Neural cell (in vitro differentiated cells): ENCODE data around the gene CHRM4. TPM values are rescaled to one million over a fixed set of nuclear protein-coding genes. Genes with fewer than 3 reads are reported as not detected.
A peak's percentile ranks its signal among the peaks of the same experiment; 100 is the strongest.

Experiments used
- H2AFZ ChIP-seq: fragments of 200-600, 300-800 bp; sonication (generic), shearing (Covaris generic); 2 replicates; pipeline ENCODE4 v1.6.0; 2014; ENCODE audit warnings: low read depth, mild to moderate bottlenecking, antibody characterized with exemption, low read length, moderate library complexity
- H3F3A ChIP-seq: fragments of 200-600 bp; shearing (Covaris generic); 2 replicates; pipeline ENCODE4 v1.6.1; 2016; ENCODE audit warnings: mild to moderate bottlenecking, moderate library complexity, mixed read lengths, antibody characterized with exemption, low read length; ENCODE audit not compliant: insufficient read depth, poor library complexity, severe bottlenecking
- H3K27ac ChIP-seq: fragments of 200-600, 300-800 bp; sonication (generic), shearing (Covaris generic); 2 replicates; pipeline ENCODE4 v1.5.1; 2014; ENCODE audit warnings: mild to moderate bottlenecking, low read length, moderate library complexity
- H3K27me3 ChIP-seq: fragments of 300-800, 200-600 bp; sonication (generic), shearing (Covaris generic); 2 replicates; pipeline ENCODE4 v1.6.0; 2014; ENCODE audit warnings: mild to moderate bottlenecking, low read depth, low read length, moderate library complexity; ENCODE audit not compliant: insufficient read depth
- H3K36me3 ChIP-seq: fragments of 300-800, 200-600 bp; sonication (generic), shearing (Covaris generic); 2 replicates; pipeline ENCODE4 v1.5.1; 2014; ENCODE audit warnings: mild to moderate bottlenecking, antibody characterized with exemption, low read length, moderate library complexity; ENCODE audit not compliant: insufficient read depth
- H3K4me2 ChIP-seq: fragments of 300-800, 200-600 bp; sonication (generic), shearing (Covaris generic); 2 replicates; pipeline ENCODE4 v1.6.0; 2014; ENCODE audit warnings: mild to moderate bottlenecking, low read length
- H3K4me3 ChIP-seq: fragments of 300-800, 200-600 bp; sonication (generic), shearing (Covaris generic); 2 replicates; pipeline ENCODE4 v1.5.1; 2014; ENCODE audit warnings: mild to moderate bottlenecking, low read length, moderate library complexity
- H3K79me2 ChIP-seq: fragments of 200-600 bp; shearing (Covaris generic); replicated peaks from 2 replicates; pipeline ENCODE4 v1.6.0; 2014; ENCODE audit warnings: mild to moderate bottlenecking, low read length, moderate library complexity; ENCODE audit not compliant: insufficient read depth
- H3K9ac ChIP-seq: fragments of 300-800, 200-600 bp; sonication (generic), shearing (Covaris generic); 2 replicates; pipeline ENCODE4 v1.6.1; 2016; ENCODE audit warnings: mild to moderate bottlenecking, low read length, mixed read lengths
- H3K9me2 ChIP-seq: fragments of 200-600 bp; shearing (Covaris generic); 2 replicates; pipeline ENCODE4 v1.6.1; 2016; ENCODE audit warnings: mild to moderate bottlenecking, low read length, mixed read lengths; ENCODE audit not compliant: insufficient read depth
- H3K9me3 ChIP-seq: fragments of 200-600, 300-800 bp; sonication (generic), shearing (Covaris generic); 2 replicates; pipeline ENCODE4 v1.6.1; 2016; ENCODE audit warnings: mild to moderate bottlenecking, mixed run types, low read length, moderate library complexity, mixed read lengths
- H4K20me1 ChIP-seq: fragments of 200-600 bp; shearing (Covaris generic); 2 replicates; pipeline ENCODE4 v1.6.1; 2016; ENCODE audit warnings: mild to moderate bottlenecking, mixed run types; ENCODE audit not compliant: insufficient read depth
- CTCF ChIP-seq: fragments of 450-650 bp; IDR thresholded peaks from 2 replicates; pipeline ENCODE4 v1.5.1; 2014; ENCODE audit warnings: antibody characterized with exemption, mild to moderate bottlenecking, moderate library complexity; ENCODE audit not compliant: poor library complexity, severe bottlenecking
- EP300 ChIP-seq: fragments of 450-650 bp; conservative IDR thresholded peaks from 2 replicates; pipeline ENCODE4 v1.6.1; 2014; ENCODE audit warnings: antibody characterized with exemption, mild to moderate bottlenecking, moderate library complexity; ENCODE audit not compliant: poor library complexity, severe bottlenecking
- MXI1 ChIP-seq: fragments of 450-650 bp; conservative IDR thresholded peaks from 2 replicates; pipeline ENCODE4 v1.6.1; 2014; ENCODE audit warnings: antibody characterized with exemption, mild to moderate bottlenecking; ENCODE audit not compliant: poor library complexity, severe bottlenecking
- POLR2AphosphoS5 ChIP-seq: IDR thresholded peaks from 2 replicates; pipeline ENCODE4 v1.6.1; 2012
- RAD21 ChIP-seq: fragments of 450-650 bp; conservative IDR thresholded peaks from 2 replicates; pipeline ENCODE4 v1.6.1; 2014; ENCODE audit warnings: antibody characterized with exemption, mild to moderate bottlenecking, moderate library complexity
- REST ChIP-seq: IDR thresholded peaks from 2 replicates; pipeline ENCODE4 v1.6.1; 2012; ENCODE audit warnings: borderline replicate concordance
- SMC3 ChIP-seq: fragments of 450-650 bp; conservative IDR thresholded peaks from 2 replicates; pipeline ENCODE4 v1.6.1; 2014; ENCODE audit warnings: antibody characterized with exemption, mild to moderate bottlenecking, moderate library complexity; ENCODE audit not compliant: poor library complexity
- polyA plus RNA-seq: library from polyadenylated mRNA; depleted of rRNA; stranded (reverse); fragments of >200 nt; gene quantifications from 2 replicates; pipeline ENCODE4 v1.2.3, GENCODE V29; 2014

Gene CHRM4
- polyA plus RNA-seq, 1 donor from 2014 or later: 8.2 TPM

- Histone ChIP-seq H3F3A (no peaks in the 10 kb centered on the region), H3K27ac (peak overlapping the region; percentile 47), H3K9me3 (no peaks in the 10 kb centered on the region), H4K20me1 (no peaks in the 10 kb centered on the region), H3K9ac (peak overlapping the region; percentile 74), H2AFZ (no peak overlapping the region), H3K9me2 (no peaks in the 10 kb centered on the region), H3K4me3 (peak overlapping the region; percentile 73), H3K27me3 (peaks cover 4% of the 10 kb centered on the region), H3K36me3 (no peaks in the 10 kb centered on the region), H3K79me2 (peaks cover 14% of the 10 kb centered on the region), H3K4me2 (peak overlapping the region; percentile 39)
- peak; percentile 59 for TF ChIP-seq CTCF
- peak; percentile 44 for TF ChIP-seq SMC3
- no peak for TF ChIP-seq MXI1
Measured at GRCh38 chr11:46382646-46383403, 8.8 kb downstream of the CHRM4 start.

- no peaks in the 10 kb centered on the region for H3K36me3 ChIP-seq
- TF ChIP-seq POLR2AphosphoS5 (peak; percentile 44), CTCF (no peak)
- H3K9ac ChIP-seq: peak overlapping the region; percentile 74
- no peaks in the 10 kb centered on the region for H3K9me2 ChIP-seq
- peak overlapping the region; percentile 47 for H3K27ac ChIP-seq
- H3K4me2 ChIP-seq: peak overlapping the region; percentile 39
- H2AFZ ChIP-seq: no peak overlapping the region
- H3K9me3 ChIP-seq: no peaks in the 10 kb centered on the region
- peaks cover 3% of the 10 kb centered on the region for H3K27me3 ChIP-seq
- no peaks in the 10 kb centered on the region for H3F3A ChIP-seq
- H4K20me1 ChIP-seq: no peaks in the 10 kb centered on the region
- peak overlapping the region; percentile 73 for H3K4me3 ChIP-seq
- peaks cover 14% of the 10 kb centered on the region for H3K79me2 ChIP-seq
Measured at GRCh38 chr11:46381819-46382645, 9.5 kb downstream of the CHRM4 start.

- Histone ChIP-seq H4K20me1 (no peaks in the 10 kb centered on the region), H3K4me2 (peak within 1 kb of the TSS; percentile 39), H3K27ac (peak within 1 kb of the TSS; percentile 47), H3F3A (no peaks in the 10 kb centered on the region), H3K9ac (peak within 1 kb of the TSS; percentile 74), H3K4me3 (peak within 1 kb of the TSS; percentile 73), H3K36me3 (no peaks in the 10 kb centered on the region), H3K9me2 (no peaks in the 10 kb centered on the region), H2AFZ (no peak within 1 kb of the TSS), H3K27me3 (no peaks in the 10 kb centered on the region), H3K79me2 (peaks cover 14% of the 10 kb centered on the region), H3K9me3 (no peaks in the 10 kb centered on the region)
- TF ChIP-seq REST (no peak), RAD21 (no peak), MXI1 (no peak), EP300 (no peak), SMC3 (no peak)
Measured at GRCh38 chr11:46381048-46381818, 10.3 kb downstream of the CHRM4 start, which contains the start of gene MDK. Gene MDK, plus strand, starts transcription at chr11:46381669. Its CDS starts 389 bp downstream, at chr11:46382058.
